Dendritic cell treated with granulocyte-macrophage colony-stimulating factor and Interleukin-4, amounts not matched to agents 40 ng/mL and 50 ng/mL, for 4 days (primary cell): ENCODE data around the gene DCAF4.

Source experiments
- H3K27ac Mint-ChIP-seq: one replicate; pipeline ENCODE4 v1.8.0; 2022; ENCODE audit warnings: mild to moderate bottlenecking, mixed read lengths
- H3K27me3 Mint-ChIP-seq: one replicate; pipeline ENCODE4 v1.8.0; 2022; ENCODE audit warnings: mild to moderate bottlenecking, mixed read lengths
- H3K36me3 Mint-ChIP-seq: one replicate; pipeline ENCODE4 v1.8.0; 2022; ENCODE audit warnings: low read depth, mixed read lengths
- H3K4me1 Mint-ChIP-seq: one replicate; pipeline ENCODE4 v1.8.0; 2022; ENCODE audit warnings: low read depth, mixed read lengths
- H3K4me3 Mint-ChIP-seq: one replicate; pipeline ENCODE4 v1.8.0; 2022; ENCODE audit warnings: mild to moderate bottlenecking, moderate library complexity, mixed read lengths
- H3K9me3 Mint-ChIP-seq: one replicate; pipeline ENCODE4 v1.8.0; 2022; ENCODE audit warnings: mixed read lengths
- intact Hi-C: fragments of 100-400 bp; cut with micrococcal nuclease; formaldehyde crosslinking; loops from one replicate; pipeline ENCODE4 v1.15.0; 2022

Gene DCAF4, protein sequence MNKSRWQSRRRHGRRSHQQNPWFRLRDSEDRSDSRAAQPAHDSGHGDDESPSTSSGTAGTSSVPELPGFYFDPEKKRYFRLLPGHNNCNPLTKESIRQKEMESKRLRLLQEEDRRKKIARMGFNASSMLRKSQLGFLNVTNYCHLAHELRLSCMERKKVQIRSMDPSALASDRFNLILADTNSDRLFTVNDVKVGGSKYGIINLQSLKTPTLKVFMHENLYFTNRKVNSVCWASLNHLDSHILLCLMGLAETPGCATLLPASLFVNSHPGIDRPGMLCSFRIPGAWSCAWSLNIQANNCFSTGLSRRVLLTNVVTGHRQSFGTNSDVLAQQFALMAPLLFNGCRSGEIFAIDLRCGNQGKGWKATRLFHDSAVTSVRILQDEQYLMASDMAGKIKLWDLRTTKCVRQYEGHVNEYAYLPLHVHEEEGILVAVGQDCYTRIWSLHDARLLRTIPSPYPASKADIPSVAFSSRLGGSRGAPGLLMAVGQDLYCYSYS

DNA sequence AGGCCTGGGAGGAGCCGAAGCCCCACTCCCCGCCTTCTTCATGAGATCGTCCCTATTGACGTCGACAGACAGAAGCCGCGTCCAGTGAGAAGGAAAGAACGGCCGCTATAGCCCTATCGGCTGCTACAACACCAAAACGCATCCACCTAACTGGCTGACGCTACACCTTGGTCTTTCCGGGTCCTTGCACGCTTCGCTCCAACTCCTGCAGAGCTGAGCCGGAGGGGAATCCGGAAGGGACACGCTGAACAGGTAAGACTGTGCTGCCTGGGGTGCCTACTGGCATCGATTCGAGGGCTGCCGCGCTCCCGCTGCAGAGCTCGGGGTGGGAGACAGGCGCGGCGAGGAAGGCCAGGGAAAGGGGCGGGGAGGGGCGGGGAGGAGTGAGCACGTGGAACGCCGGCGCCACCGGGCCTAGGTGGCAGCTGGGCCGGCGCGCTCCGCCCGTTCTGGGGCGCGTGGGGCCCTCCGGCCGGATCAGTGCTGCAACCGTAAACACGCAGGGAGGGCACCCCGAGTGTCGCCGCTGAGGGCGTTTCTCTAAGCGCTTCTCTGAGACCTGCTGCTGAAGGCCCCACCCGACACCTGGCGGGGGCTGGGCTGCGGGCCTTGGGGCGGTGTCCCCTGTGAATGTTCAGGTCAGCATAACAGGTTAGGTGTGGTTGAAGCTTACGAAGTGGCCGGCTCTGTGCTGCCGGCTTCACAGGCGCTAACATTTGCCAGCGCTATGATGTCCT lies at the start of gene DCAF4:
Gene DCAF4, plus strand, starts transcription at position 173 of the 737 bp plus-strand sequence. CDS start 11,515 bp downstream, outside the sequence.
- H3K27me3 Mint-ChIP-seq = peaks cover 27% of the 10 kb centered on the region
- H3K4me1 Mint-ChIP-seq = peaks cover 17% of the 10 kb centered on the region
- peak within 1 kb of the TSS; percentile 75 for H3K27ac Mint-ChIP-seq
- peak within 1 kb of the TSS; percentile 87 for H3K4me3 Mint-ChIP-seq
- peaks cover 5% of the 10 kb centered on the region for H3K36me3 Mint-ChIP-seq
- no peaks in the 10 kb centered on the region for H3K9me3 Mint-ChIP-seq
- intact Hi-C loops = loop anchor here (1.0 kb wide), 1 partner anchor 32 kb away; the partner anchor contains the start of gene DPF3

DNA sequence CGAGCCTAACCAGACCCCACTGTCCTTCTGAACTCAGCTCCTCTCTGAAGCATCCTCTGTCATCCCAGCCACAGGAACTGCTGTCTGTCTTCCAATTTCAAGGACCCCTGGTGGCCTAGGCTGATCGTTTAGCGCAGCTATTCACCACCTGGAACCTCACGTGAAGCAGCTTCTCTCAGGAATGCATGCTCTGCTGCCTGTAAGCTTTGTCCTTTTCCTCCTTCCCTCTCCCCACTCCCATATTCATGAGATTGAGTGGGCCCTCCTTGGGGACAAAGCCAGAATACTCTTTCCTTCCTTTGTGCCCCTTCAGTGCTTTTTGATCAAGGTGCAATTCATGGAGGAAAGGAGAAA lies 49.6 kb upstream of the DCAF4 start:
- no peak overlapping the region for H3K27ac Mint-ChIP-seq
- intact Hi-C loops = no loop called here
- peaks cover 16% of the 10 kb centered on the region for H3K27me3 Mint-ChIP-seq
- H3K4me1 Mint-ChIP-seq = peaks cover 16% of the 10 kb centered on the region
- H3K9me3 Mint-ChIP-seq = peaks cover 15% of the 10 kb centered on the region
- no peak overlapping the region for H3K4me3 Mint-ChIP-seq
- no peaks in the 10 kb centered on the region for H3K36me3 Mint-ChIP-seq

DNA sequence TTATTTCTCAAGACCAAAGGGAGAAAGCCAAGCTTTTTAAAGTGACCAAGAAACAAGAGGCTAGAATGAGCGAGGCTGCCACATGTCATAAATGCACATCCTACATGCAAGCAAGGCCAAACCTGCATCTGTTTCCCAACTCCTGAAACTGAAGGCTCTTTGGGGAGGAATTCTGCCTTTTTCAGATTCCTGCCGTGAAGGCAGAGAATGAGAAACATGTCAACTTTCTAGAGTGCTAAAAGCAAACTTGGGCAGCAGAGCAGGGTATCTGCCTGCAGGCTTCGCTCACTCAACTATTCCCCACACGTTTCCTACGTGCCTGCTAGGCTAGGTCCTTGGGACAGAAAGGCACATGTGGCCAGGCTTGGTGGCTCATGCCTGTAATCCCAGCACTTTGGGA lies 47.5 kb upstream of the DCAF4 start:
- no peak overlapping the region for H3K4me3 Mint-ChIP-seq
- H3K4me1 Mint-ChIP-seq = peaks cover 16% of the 10 kb centered on the region
- H3K27ac Mint-ChIP-seq = no peak overlapping the region
- peaks cover 24% of the 10 kb centered on the region for H3K27me3 Mint-ChIP-seq
- intact Hi-C loops = no loop called here
- no peaks in the 10 kb centered on the region for H3K36me3 Mint-ChIP-seq
- peaks cover 11% of the 10 kb centered on the region for H3K9me3 Mint-ChIP-seq

DNA sequence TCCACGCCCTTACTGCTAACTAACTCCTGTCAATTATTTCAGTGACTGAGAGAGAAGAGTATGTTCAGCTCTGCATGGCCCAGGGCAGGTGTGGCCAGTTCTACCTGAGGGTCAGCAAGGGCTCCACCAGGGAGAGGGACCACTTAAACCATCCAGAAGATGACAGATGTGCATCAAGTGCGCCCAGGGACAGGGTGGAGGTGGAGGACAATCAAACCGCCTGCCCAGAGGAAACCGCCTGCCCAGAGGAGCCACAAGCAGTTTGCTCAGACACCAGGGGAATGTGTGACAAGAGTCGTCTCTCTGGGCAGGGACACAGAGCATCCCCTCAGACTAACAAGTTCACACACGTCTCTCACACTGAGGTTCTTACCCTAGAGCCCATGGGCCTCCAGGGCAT lies 46.8 kb upstream of the DCAF4 start:
- intact Hi-C loops = no loop called here
- H3K27ac Mint-ChIP-seq = no peak overlapping the region
- H3K9me3 Mint-ChIP-seq = peaks cover 8% of the 10 kb centered on the region
- H3K36me3 Mint-ChIP-seq = no peaks in the 10 kb centered on the region
- H3K4me1 Mint-ChIP-seq = peaks cover 20% of the 10 kb centered on the region
- peaks cover 24% of the 10 kb centered on the region for H3K27me3 Mint-ChIP-seq
- H3K4me3 Mint-ChIP-seq = no peak overlapping the region

DNA sequence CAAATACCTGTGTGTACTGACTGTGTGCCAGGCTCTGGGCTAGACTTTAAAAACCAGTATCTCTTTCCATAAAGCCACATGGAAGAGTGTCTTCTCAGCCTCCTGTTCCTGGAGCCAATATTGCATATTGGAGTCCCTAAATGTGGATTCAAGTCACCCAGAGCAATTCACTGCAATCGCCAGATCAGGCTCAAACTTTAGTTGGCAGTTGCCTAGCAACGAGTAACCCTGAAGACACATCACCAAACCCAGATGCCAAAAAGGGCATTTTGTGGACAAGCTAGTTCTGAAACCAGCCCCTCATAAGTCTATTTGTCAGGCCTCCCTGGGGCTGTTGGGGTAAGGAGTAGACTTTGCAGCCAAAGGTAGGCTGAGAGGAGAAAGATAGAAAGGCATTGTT lies 46.1 kb upstream of the DCAF4 start:
- intact Hi-C loops = no loop called here
- Mint-ChIP-seq H3K9me3 (peaks cover under 1% of the 10 kb centered on the region), H3K27ac (no peak overlapping the region), H3K4me1 (peaks cover 15% of the 10 kb centered on the region), H3K27me3 (peaks cover 27% of the 10 kb centered on the region), H3K4me3 (no peak overlapping the region), H3K36me3 (no peaks in the 10 kb centered on the region)

DNA sequence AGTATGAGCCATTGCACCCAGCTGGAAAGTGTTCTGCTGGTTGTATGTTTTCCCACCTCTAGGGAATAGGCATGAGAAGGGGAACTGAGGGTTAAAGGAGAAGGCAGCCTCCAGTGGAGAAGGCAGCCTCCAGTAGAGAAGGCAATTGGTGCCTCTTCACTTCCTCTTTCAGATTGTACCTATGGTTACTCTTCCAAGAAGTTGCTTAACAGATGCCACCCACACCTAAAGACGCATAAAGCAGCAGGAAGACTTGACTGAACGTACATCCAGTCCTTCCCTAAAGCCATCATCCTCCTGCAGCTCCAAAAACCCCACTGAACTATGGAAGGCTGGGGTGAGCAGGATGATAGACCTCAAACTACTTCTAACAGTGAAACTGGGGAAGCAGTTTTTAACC lies 45.4 kb upstream of the DCAF4 start:
- Mint-ChIP-seq H3K27me3 (peaks cover 33% of the 10 kb centered on the region), H3K4me3 (no peak overlapping the region), H3K4me1 (peaks cover 15% of the 10 kb centered on the region), H3K9me3 (no peaks in the 10 kb centered on the region), H3K36me3 (no peaks in the 10 kb centered on the region), H3K27ac (no peak overlapping the region)
- intact Hi-C loops = no loop called here

DNA sequence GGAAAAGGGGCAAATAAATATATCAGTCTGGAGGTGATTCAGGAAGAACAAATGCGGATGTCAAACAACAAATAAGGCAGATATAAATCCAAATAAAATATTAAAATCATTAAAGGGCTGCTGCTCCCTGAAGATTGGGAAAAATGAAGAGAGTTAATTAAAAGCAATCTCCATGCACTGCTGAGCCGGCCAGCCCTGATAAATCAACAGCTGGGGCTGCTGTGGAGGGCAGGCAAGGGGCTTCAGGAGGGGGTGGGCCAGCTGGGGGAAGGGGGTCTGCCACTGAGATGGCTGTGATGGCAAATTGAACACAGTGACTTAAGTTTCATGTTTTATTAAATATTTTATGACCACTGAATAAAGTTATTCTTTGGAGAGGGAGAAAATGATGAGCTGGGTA lies 44.7 kb upstream of the DCAF4 start:
- H3K27ac Mint-ChIP-seq = no peak overlapping the region
- no peaks in the 10 kb centered on the region for H3K36me3 Mint-ChIP-seq
- no peak overlapping the region for H3K4me3 Mint-ChIP-seq
- intact Hi-C loops = no loop called here
- peaks cover 15% of the 10 kb centered on the region for H3K4me1 Mint-ChIP-seq
- peaks cover 34% of the 10 kb centered on the region for H3K27me3 Mint-ChIP-seq
- H3K9me3 Mint-ChIP-seq = no peaks in the 10 kb centered on the region

DNA sequence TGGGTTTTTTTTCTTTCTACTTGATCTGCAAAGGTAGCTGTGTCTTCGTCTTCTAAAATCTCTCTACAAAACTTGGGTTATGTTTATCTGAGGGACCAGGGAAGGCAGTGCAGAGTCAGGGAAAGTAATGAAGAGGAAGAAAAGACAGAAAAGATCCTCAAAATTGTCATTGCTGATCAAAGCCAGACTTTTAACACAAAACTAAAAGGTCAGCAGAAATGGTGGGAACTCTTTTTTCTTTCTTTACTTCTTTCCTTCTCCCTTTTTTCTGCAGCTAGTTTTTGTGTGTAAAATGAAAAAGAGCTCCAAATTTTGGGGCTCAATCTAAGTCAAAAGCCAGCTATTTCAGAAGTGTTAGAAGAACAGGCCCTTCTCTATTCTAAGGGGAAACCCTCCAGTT lies 44.2 kb upstream of the DCAF4 start:
- no peak overlapping the region for H3K27ac Mint-ChIP-seq
- intact Hi-C loops = no loop called here
- no peaks in the 10 kb centered on the region for H3K9me3 Mint-ChIP-seq
- H3K4me3 Mint-ChIP-seq = no peak overlapping the region
- H3K36me3 Mint-ChIP-seq = no peaks in the 10 kb centered on the region
- peaks cover 15% of the 10 kb centered on the region for H3K4me1 Mint-ChIP-seq
- peaks cover 32% of the 10 kb centered on the region for H3K27me3 Mint-ChIP-seq

DNA sequence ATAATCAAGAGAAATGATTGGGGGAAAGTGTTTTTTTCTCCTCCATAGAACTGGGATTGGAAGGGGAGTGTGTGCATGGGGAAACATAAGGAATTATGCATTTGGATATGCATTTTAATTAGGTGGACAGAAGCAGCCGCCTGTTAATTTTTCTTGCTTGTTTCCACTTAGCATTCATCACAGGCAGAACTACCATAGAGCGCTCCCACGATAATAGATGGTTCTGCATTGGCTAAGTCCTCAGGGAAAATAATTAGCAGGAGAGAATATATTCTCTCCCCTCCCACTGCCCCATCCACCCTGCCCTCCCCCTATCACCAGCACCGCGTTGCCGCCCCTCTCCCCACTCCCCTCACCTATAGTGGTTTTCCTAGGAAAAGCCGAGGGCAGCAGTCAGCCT lies 43.8 kb upstream of the DCAF4 start:
- no peak overlapping the region for H3K4me3 Mint-ChIP-seq
- intact Hi-C loops = no loop called here
- no peaks in the 10 kb centered on the region for H3K36me3 Mint-ChIP-seq
- H3K9me3 Mint-ChIP-seq = no peaks in the 10 kb centered on the region
- H3K27me3 Mint-ChIP-seq = peaks cover 36% of the 10 kb centered on the region
- H3K4me1 Mint-ChIP-seq = peaks cover 15% of the 10 kb centered on the region
- no peak overlapping the region for H3K27ac Mint-ChIP-seq

DNA sequence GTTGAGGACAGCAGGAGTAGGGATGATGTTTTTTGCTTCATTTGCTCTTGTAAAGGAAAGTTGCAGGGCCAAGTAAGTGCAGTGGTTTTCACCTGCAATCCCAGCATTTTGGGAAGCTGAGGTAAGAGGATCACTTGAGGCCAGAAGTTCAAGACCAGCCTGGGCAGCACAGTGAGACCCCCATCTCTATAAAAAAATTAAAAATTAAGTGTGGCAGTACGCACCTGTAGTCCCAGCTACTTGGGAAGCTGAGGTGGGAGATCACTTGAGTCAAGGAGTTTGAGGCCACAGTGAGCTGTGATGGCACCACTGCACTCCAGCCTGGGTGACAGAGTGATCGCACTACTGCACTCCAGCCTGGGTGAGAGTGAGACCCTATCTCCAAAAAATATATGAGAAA lies 43.2 kb upstream of the DCAF4 start:
- peaks cover 41% of the 10 kb centered on the region for H3K27me3 Mint-ChIP-seq
- H3K27ac Mint-ChIP-seq = no peak overlapping the region
- no peaks in the 10 kb centered on the region for H3K9me3 Mint-ChIP-seq
- intact Hi-C loops = no loop called here
- no peaks in the 10 kb centered on the region for H3K36me3 Mint-ChIP-seq
- H3K4me3 Mint-ChIP-seq = no peak overlapping the region
- peaks cover 15% of the 10 kb centered on the region for H3K4me1 Mint-ChIP-seq

DNA sequence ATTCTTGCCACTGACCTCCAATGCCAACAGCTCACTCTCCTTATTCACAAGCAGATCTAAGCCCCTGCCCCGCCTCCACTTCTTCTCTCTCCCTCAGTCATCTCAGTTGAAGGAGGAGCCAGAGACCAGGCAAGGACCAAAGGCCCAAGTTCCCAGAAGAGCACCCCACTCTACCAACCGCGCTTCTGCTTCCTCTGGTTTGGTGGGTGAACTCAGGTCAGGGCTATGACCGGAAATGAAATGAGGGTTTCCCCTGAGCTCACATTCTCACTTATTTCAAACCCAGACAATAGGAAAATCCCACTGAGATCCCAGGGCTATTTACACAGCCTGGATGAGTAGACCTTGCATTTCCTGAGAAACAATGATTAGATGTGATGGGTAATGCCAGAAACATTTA lies 42.3 kb upstream of the DCAF4 start:
- peaks cover 15% of the 10 kb centered on the region for H3K4me1 Mint-ChIP-seq
- no peaks in the 10 kb centered on the region for H3K36me3 Mint-ChIP-seq
- no peaks in the 10 kb centered on the region for H3K9me3 Mint-ChIP-seq
- peaks cover 49% of the 10 kb centered on the region for H3K27me3 Mint-ChIP-seq
- H3K4me3 Mint-ChIP-seq = no peak overlapping the region
- intact Hi-C loops = no loop called here
- H3K27ac Mint-ChIP-seq = no peak overlapping the region

DNA sequence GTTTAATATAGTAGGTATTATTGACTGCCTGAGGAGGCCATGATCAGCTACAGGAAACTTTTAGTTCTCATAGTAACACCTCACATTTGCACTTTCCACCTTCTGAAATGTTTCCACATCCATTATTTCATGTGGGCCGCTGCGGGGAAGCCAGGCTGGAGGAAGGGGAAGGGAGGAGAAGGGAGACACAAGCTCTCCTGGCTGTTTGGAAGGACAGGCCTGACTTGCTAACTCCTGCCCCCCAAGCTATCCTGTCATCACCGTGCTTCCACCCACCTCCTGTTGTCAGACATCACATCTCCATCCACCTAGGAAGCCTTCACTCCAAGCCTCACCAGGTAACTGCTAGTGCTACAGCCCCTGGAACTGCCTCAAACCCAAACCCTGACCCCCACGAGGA lies 41.9 kb upstream of the DCAF4 start:
- no peak overlapping the region for H3K4me3 Mint-ChIP-seq
- no peaks in the 10 kb centered on the region for H3K36me3 Mint-ChIP-seq
- H3K9me3 Mint-ChIP-seq = no peaks in the 10 kb centered on the region
- H3K27ac Mint-ChIP-seq = no peak overlapping the region
- intact Hi-C loops = no loop called here
- peaks cover 15% of the 10 kb centered on the region for H3K4me1 Mint-ChIP-seq
- peaks cover 52% of the 10 kb centered on the region for H3K27me3 Mint-ChIP-seq

DNA sequence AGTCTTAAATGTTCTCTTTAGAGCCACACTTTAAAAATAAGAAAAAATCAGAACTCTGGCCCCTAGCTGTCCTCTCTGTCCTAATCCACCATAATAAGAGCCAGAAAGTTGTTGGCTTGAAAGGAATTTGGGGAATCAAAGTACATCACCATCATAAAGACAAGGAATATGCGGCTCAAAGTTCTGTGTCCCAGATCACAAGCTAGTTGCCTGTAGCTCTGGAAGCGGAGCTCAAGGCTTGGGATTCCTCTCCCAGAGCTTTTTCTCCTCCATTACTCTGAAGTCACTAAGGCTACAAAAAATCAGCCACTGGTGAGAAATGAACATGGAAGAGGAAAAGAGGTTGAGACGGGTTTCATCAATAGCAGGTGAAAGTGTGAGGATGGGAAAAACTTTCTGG lies 38.8 kb upstream of the DCAF4 start:
- Mint-ChIP-seq H3K4me3 (no peak overlapping the region), H3K9me3 (no peaks in the 10 kb centered on the region), H3K36me3 (no peaks in the 10 kb centered on the region), H3K4me1 (peaks cover 12% of the 10 kb centered on the region), H3K27me3 (peaks cover 68% of the 10 kb centered on the region), H3K27ac (no peak overlapping the region)
- intact Hi-C loops = no loop called here

DNA sequence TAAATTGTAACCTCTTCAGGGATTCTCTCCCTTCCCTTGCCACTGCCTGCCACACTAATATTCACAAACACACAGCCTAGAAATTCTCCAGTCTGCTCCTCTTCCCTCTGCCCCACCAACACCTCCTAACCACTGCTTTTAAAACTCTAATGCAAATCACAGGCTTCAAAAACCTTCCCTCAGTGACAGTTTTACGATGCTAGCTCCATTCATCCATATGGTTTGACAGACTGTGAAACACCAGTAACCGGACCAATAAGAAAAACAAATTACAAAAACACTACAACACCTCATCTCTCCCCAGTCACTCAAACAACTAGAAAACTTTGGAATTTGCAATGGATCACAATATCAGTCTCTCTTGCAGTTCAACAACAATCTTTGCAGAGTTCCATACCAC lies 38.1 kb upstream of the DCAF4 start:
- H3K27me3 Mint-ChIP-seq = peaks cover 71% of the 10 kb centered on the region
- intact Hi-C loops = no loop called here
- H3K4me3 Mint-ChIP-seq = no peak overlapping the region

More for the DNA sequence above, 38.1 kb upstream of the DCAF4 start:
- peaks cover 5% of the 10 kb centered on the region for H3K36me3 Mint-ChIP-seq
- peaks cover 19% of the 10 kb centered on the region for H3K4me1 Mint-ChIP-seq
- H3K27ac Mint-ChIP-seq = no peak overlapping the region
- H3K9me3 Mint-ChIP-seq = no peaks in the 10 kb centered on the region
